GM21723 (cell line): ENCODE measurements around the gene LPP.

Source experiments
- ATAC-seq: cut with Tn5 transposase; IDR thresholded peaks from one replicate; pipeline ENCODE4 v1.9.1; 2021; ENCODE audit warnings: mild to moderate bottlenecking, moderate library complexity; ENCODE audit not compliant: unreplicated experiment

Gene LPP

DNA sequence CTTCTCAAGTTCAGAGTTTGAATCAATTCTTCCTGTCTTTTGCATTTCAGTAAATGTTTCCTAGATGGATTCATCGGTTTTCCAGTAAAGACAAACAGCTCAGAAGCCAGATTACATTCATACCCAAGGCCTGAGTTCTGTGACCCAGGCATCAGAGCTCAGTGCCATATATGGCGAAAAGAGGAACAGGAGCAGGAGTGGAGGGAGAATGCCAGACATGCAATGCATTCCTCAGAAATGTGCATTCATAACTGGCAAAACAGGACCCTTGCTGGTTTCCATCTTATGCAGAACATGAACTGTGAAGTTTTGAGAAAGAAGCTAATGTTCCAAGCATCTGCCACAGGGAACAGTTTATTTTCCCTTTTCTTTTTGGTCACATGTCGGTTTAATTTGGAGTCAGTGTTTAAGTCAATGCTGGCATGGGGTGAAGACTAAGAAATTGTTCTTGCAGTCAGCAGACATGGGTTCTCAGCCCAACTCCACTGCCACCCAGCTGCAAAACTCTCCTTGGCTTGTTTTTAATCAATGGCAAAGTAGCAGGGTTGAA, 116.5 kb downstream of the LPP start:
- ATAC-seq = no peak

DNA sequence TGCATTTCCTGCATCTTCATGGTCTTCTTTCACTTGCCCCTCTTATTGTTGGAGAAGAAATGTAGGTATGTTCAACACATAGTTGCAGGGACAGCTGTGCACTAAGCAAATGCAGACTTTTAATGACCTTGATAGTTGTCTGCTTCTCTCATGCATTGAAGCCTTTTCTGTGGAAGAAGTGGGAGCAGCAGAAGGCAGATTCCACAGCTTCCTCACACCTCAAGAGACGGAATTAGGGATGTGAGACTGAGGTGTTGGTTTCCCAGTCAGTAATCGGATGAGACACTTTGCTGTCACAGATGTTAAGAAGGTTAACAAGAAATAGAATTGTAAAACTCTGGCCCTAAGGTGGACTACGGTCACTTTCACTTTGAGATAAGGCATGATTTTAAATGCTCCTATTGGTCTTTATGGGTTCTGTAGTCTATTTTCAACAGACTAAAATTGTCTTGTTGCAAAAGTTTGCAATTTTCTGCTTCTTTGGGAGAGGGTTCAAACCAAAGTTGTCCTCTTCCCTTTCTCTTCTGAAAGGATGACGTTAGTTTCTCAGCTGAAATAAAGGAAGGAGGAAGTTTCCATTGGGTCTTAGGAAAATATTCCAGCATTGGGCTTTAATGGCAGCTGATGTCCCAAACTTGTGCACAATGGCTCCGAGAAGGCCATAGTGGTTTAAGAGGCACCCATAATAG, 117.4 kb downstream of the LPP start:
- no peak for ATAC-seq

DNA sequence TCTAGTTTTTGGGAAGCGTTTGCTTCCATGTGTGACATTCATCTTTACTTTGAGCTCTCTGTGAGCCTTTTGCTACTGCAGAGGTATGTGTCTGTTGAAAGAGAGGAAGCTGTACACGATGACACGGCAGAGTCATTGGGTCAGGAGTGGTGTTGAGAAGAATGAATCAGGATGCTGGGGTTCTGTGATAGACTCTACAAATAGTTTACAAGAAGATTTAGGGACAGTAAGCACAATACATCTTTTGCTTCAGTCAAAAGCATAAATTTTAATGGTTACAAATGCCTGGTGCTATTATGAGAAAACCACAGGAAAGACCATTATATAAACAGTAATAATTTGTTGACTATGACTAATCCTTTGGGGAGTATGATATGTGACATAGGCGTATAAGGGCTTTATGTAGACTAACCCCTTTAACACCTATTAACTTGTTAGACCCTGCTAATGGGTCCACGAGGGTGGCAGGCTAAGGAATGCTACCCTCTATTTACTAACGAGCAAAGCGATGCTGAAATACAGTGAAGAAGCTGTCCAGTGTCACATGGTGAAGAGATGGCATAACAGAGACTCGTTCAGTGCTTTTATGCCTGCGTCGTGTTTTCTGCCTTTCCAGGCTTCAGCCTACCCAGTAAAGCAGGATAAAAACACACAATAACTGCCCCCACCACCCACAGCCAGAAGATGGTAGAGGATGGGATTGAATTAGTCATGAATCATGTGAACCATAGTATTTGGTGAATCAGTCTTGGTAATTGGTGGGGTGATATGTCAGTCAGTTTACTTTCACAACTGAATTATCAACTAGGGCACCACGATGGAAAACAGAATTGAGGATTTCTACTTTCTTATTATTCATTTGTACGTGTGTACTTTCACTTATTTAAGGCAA, 118.8 kb downstream of the LPP start:
- ATAC-seq = no peak

DNA sequence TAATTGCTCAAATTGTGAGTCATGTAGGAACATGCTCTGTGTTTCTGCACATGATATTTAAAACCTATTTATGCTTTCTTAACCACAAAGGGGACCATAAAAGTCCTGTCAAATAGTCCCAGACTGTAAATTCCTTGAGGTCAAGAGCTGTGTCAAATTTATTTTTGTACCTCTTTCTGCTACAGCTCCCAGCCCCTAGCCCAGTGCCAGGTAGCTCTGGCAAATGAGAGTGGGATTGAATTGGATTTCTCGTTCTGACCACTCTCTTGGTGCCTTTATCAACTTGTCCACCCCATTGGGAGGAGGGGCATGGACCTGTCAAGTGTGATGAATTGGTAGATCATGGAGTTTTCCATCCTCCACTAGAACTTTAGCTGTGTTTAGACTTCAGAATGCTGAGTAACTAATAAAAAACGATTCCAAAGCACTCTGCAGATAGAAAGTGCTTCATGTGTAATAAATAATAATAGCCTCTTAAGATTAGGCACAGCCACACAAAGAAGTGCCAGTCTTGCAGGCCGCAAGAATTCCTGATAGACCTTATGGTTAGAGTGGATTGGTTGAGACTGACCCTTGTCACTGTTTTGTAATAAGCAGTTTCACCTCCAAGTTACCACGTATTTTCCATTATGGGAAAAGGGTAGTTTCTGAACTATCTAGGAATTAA, 120.4 kb downstream of the LPP start:
- ATAC-seq = no peak

DNA sequence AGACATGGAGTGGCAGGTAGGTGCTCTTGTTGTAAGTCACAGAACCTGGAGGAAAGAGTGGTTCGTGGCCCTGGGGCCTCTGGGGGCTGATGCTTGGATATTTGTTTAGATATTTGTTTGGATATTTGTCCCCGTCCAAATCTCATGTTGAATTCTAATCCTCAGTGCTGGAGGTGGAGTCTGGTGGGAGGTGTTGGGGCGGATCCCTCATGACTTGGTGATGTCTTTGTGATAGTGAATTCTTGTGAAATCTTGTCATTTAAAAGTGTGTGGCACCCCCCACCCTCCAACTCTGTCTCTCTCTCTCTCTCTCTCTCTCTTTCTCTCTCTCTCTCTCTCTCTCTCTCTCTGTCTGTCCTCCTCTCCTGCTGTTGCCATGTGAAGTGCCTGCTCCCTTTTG, 122.4 kb downstream of the LPP start:
- no peak for ATAC-seq

DNA sequence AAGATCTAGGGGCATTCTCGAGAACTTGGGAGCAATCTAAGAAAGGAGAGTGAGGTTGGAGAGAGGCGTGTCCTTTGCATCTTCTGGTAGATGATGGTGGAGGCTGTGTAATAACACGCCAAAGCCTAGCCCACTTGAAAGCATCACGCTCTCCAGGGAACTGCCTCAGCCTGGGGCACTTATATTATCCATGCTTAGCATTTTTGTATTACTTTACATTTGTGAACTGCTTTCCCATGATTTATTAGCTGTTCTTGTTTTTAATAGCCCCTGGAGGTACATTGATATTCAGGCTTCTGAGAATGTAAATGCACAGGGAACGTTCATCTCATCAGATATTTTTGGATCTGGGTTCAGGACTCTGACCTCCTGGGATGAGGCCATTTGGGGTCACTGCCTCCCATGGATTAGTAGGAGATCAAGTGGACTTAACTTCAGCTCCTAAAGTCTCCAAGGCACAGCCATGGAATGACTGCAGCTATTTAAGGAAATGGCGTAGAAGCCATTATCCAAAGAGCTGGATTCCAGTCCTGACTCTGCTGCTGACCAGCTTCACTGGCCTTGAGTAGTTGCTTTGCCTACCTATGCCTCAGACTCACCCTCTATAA, 124.9 kb downstream of the LPP start:
- ATAC-seq = no peak

DNA sequence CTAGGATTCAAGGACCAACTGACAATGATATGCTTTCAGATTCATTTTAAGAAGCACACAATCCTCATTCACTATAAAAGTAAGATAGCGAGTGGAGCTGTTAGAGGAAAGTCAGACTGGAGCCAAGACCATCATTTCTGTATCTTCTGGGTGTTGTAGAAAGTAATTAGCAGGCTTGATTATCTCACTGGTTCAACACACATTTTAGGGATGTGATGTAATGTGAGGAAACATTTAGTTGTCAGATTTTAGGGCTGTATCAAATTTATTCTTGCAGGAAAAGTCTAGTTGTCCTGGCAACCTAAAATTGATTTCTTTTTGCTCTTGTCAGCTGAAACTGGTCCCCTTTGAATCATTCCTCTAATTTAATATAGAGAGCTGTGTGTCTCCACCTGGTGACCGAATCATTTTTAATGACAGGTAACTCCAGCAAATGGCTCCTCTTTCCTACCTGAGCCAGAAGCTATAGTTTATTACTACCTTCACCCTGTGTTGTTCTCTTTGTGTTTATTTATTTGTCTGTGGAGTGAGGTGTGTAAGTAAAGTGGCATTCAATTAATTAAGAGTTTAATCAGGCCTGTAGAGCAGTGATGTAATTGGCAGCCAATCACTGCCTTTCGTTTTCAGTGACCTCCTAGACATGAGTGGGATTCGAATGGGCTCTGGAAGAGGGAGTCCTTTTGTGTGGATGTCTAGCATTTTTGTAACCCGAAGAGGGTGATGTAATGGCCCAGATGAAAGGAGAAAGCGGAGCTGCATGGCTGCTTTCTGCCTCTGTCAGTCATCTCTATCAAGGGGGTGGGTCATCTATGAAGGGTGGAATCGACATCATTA, 125.8 kb downstream of the LPP start:
- no peak for ATAC-seq

DNA sequence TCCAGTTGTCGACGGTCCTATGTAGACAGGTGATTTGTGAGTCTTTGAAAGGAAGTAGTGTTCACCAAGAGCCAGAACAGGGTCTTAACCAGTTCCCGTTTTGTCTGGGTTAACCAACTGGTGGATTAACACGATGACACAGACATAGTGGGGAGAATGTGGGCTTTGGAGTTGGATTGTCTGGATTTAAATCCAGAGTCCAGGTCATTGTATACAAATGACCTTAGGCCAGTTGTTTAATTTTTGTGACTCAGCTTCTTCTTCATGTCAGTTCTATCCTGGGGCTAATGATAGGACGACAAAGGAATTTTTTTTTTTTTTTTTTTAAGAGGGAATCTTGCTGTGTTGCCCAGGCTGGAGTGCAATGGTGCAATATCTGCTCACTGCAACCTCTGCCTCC, 126.7 kb downstream of the LPP start:
- no peak for ATAC-seq

DNA sequence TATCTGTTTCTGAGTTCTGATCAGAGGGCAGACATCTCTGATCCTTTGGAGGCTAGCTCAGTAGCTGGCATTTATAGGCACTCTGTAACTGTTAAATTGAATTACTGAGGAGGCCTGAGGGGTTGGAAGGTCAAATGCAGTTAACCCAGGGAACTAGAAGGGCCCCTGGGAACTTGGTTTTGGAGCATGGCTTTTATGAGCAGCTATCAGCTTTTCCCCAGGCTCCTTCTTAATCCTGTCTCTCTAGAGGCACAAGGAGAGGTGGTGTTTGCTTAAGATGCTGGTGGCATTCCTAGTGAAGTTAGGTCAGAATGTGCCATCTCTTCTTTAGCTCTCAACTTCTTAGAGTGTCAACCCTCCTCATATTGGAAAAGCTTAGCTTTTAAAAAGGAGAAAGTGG, 128.9 kb downstream of the LPP start:
- ATAC-seq = no peak

DNA sequence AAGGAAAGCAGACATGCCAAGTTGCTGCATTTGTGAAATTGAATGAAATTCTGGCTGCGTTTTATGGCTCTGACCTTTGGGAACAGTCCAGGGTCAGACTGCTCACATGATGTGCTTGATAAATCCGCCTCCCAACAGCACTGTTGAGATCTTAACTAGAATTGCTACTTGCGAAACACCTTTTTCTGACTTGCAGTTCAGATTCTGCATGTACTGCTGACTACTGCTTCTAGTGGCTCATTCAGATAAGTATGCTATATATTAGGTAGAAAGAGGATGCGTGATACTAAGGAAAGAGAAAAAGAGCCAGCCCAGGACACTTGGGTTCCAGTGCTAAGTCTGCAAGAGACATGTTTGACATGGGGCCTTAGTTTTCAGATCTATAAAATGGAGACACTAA, 129.4 kb downstream of the LPP start:
- ATAC-seq = no peak

DNA sequence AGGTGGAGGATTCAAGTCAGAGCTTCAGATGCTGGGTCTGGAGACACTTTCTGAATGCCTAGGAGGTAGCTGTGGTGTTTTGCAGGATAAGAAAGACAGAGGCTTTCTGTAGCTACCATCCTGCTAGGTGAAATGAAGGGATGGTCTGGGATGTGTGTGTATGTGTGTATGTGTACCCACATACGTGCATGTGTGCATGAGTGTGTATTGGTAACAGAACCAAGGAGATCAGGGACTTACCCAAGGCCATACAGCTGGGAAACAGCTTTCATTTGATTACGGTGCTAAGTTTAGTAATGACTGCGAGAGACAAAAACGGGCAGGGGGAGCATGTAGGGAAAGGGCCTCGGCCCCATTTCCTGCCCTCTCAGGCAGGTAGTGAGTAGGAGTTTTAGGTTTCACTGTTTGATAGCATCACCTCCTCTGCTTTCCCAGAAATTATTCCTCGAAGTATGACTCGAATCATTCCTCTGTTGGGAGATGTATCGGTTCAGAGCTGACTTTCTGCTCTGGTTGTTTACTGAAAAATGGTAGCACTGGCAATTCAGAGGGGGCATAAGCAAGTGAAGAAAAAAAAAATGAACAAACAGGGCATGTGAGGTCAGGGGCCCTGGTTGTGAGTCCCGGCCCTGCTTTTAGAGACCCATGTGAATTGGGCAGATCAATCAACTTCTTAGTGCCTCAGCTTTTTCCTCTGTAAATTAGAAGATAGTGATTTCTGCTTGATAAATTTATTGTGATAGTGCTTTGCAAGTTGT, 130.7 kb downstream of the LPP start:
- ATAC-seq = no peak

DNA sequence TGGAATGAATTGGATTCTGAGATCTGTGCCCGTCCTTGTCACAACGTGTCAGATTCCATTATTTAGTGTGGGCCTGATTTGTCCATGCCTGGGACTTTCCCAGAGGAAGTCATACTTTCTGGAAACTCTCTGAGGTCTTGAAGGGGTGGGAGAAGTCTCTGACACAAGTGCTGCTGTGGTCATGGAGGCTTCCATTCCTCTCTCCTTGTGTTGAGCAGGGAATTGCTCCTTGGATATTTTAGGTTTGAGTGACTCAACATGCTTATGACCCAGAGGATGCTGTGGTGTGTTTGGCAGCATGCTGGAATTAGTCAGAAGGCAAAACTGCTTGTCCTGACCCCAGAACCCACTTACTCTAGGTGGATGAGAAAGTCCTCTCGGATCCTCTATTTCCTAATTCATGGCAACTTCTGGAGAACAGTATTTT, 132.1 kb downstream of the LPP start:
- no peak for ATAC-seq

DNA sequence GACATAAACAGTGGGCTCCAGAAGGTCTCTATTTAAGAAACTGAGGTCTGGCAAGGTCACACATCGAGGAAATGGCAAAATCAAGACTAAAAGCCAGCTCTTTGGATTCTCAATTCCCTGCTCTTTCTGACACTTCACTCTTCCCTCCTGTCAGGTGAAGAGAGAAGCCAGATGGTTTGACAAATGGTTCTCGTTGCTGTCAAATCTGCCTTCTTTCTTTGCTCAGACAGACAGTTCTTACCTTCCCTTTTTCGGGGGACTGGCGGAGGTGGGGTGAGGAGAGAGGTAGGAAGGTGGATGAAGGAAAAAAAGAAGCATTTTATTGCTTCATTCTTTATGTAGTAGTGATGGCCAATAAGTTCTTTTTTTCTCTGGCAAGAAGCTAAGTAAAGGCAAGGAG, 133.4 kb downstream of the LPP start:
- no peak for ATAC-seq

DNA sequence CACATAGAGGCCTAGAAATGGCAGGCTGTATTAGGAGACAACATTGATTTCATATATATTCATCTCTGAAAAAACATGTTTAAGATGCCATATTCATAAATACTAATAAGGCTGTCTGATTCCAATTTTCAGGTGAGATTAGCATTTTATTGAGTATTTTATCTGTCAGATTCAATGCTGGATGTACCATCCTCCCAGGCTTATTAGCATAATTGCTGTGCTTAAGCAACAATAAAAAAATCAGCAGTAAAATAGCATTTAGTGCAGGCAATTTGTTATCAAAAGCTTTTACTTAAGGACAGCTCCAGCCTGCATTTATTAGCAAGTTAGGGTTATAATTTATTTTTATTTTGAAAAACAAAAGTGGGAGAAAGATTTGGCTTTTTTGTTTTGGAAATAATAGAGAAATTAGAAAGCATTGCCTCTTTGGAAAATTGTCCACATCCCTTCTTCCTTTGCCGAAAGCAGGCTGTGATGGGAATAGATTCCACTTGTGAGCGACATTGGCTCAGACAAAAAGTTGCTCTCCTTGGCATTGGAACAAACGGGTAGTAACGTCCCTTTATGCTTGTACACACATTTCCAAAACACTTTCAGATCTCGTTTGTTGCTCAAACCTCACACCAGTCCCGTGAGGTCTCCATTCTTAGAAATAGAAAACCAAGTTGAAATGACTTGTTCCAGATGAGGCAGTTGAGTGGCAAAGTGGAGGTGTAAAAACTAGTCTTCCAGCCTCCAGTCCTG, 134.0 kb downstream of the LPP start:
- no peak for ATAC-seq

DNA sequence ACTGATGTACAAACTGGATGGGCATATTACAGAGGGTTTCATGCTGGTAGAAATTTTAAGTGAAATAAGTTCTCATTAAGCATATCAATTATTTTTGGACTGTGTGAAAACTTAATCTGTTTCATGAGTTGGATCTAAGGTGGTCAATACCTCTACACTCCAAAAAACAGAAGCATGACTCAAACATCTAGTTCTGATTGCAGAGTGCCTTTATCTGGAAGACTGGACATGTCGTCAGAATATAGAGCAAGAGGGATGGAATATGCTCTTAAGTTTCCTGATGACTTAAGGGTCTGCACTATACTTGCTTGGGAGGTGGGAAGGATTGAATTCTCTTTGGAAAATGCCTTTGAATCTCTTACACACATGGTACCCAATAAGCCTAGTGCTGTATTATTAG, 138.3 kb downstream of the LPP start:
- ATAC-seq = no peak

DNA sequence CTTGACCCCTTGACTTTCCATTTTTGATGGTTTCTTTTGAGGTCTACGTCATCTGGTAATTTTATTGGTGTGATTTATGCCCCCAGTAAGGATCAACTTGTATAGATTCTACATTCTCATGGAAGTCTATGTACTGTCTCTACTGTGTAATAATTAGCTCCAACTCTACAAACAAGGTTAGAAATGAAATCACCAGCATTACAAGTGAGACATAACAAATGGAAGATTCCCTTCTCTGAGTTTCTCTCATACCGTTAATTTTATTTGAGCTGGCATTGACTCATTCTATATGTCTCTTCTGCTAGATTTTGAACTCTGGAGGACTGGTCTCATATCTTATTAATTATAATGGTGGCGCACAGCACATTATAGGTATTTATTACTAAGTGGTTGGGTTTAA, 138.9 kb downstream of the LPP start:
- ATAC-seq = no peak

DNA sequence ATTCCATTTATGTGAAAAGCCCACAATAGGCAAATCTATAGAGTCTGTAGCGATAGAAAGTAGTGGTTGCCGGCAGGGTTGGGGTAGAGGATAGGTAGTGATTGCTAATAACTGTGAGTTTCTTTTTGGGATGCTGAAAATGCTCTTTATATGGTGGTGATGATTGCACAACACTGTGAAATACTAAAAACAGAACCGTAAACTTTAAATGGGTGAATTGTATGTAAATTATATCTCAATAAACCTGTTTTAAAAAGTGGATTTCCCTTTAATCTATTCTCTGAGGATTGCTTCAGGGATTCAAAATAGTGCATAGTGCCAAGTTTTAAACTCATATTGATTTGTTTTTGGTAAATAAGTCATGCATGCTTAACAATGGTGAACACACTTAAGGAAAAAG, 140.2 kb downstream of the LPP start:
- no peak for ATAC-seq

DNA sequence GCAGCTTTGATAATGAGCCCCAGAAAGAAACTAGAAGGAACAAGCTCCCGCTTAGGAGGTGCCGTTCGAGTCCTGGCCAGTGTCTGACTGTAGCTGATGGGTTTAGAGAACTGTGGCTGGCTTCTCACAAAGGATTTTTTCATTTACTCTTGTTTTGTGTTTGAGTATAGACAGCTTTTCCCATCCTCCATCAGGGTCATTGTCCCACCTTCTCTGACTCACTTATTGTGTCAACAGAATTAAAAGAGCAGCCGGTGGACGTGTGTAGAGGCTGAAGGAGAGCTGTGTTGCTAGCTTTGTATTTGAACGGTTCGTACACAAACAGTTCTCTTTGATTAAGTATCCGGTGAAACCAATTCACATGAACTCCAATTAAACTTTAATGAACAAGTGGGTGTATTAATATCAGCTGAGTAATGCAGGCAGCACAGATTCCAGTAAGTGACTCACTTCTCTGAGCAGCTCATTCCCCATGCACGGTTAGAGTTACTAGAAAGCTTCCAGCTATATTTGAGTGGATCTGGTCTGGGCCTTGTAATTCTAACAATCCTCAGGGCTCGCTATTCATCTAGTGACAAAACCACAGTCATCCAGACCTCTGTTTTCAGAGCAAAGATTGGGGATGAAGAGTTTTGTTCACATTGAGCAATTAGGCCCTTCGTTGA, 141.0 kb downstream of the LPP start:
- no peak for ATAC-seq
